PC-9 (cell line): Measurements from ENCODE around the gene WFDC2. TPM values are rescaled to one million over a fixed set of nuclear protein-coding genes. Genes with fewer than 3 reads are reported as not detected.

Source experiments
- BruUV-seq: library from RNA; stranded (reverse); fragments of 400-500 nt; replicated peaks from 2 replicates; lab custom pipeline; 2021; lab: Mats Ljungman, UMichigan
- CTCF ChIA-PET: fragments of 300-600 bp; sonication (Branson Sonifier 250); formaldehyde crosslinking; loops from one replicate; lab custom pipeline; 2022; ENCODE audit warnings: antibody characterized with exemption; lab: Charles Lee
- POLR2A ChIA-PET: fragments of 300-600 bp; sonication (Branson Sonifier 250); formaldehyde crosslinking; loops from one replicate; lab custom pipeline; 2022; ENCODE audit warnings: antibody characterized with exemption; ENCODE audit not compliant: unreplicated experiment; lab: Charles Lee
- DNase-seq, 2 experiments: peaks; one replicate each; pipeline versions ENCODE4 v3.0.0 to v3.0.0-alpha.2; 2015 to 2022; ENCODE audit warnings: mixed read lengths in 1 of 2
- H2AFZ ChIP-seq: fragments of 200-600 bp; sonication (generic); 2 replicates; pipeline ENCODE4 v1.8.1; 2017; ENCODE audit warnings: antibody characterized with exemption
- H3F3A ChIP-seq: fragments of 200-600 bp; sonication (generic); 2 replicates; pipeline ENCODE4 v1.8.1; 2017; ENCODE audit warnings: antibody characterized with exemption, mild to moderate bottlenecking, low read depth; ENCODE audit not compliant: insufficient read depth
- H3K27ac ChIP-seq: fragments of 200-600 bp; sonication (generic); 2 replicates; pipeline ENCODE4 v1.6.1; 2016; ENCODE audit warnings: mixed run types
- H3K27me3 ChIP-seq: fragments of 200-600 bp; sonication (generic); 2 replicates; pipeline ENCODE4 v1.6.1; 2016; ENCODE audit warnings: low read depth, mixed run types; ENCODE audit not compliant: insufficient read depth
- H3K36me3 ChIP-seq: fragments of 200-600 bp; sonication (generic); 2 replicates; pipeline ENCODE4 v1.6.1; 2016; ENCODE audit warnings: low read depth, mixed run types
- H3K4me1 ChIP-seq: fragments of 200-600 bp; sonication (generic); replicated peaks from 2 replicates; pipeline ENCODE4 v1.6.1; 2016; ENCODE audit warnings: mixed run types; ENCODE audit not compliant: insufficient read depth
- H3K4me2 ChIP-seq: fragments of 200-600 bp; sonication (generic); 2 replicates; pipeline ENCODE4 v1.6.1; 2017; ENCODE audit warnings: mixed run types
- H3K4me3 ChIP-seq: fragments of 200-600 bp; sonication (generic); 2 replicates; pipeline ENCODE4 v1.6.1; 2016; ENCODE audit warnings: mixed run types
- H3K79me2 ChIP-seq: fragments of 200-600 bp; sonication (generic); 2 replicates; pipeline ENCODE4 v1.6.1; 2017; ENCODE audit warnings: low read depth, mixed run types
- H3K9me2 ChIP-seq: fragments of 200-600 bp; sonication (generic); 2 replicates; pipeline ENCODE4 v1.8.1; 2017; ENCODE audit warnings: mild to moderate bottlenecking; ENCODE audit not compliant: insufficient read depth
- H3K9me3 ChIP-seq: fragments of 200-600 bp; sonication (generic); 2 replicates; pipeline ENCODE4 v1.8.1; 2016; ENCODE audit warnings: low read depth; ENCODE audit not compliant: insufficient read depth
- H4K20me1 ChIP-seq: fragments of 200-600 bp; sonication (generic); 2 replicates; pipeline ENCODE4 v1.8.1; 2017; ENCODE audit not compliant: insufficient read depth
- EZH2 ChIP-seq: fragments of 200-600 bp; sonication (generic); IDR thresholded peaks from 2 replicates; pipeline ENCODE4 v1.8.0; 2017; ENCODE audit warnings: antibody characterized with exemption, low read depth
- intact Hi-C: fragments of 100-400 bp; cut with micrococcal nuclease; formaldehyde crosslinking; loops from one replicate; pipeline ENCODE4 v1.10.0; 2022; ENCODE audit not compliant: unreplicated experiment
- total RNA-seq: library from RNA; stranded (reverse); gene quantifications from 2 replicates; pipeline ENCODE4 v1.2.3, GENCODE V29; 2021
- TF ChIP-seq, protein P1 (sequence below): fragments of 200-600 bp; sonication (generic); conservative IDR thresholded peaks from 2 replicates; pipeline ENCODE4 v1.6.1; 2017; ENCODE audit warnings: mixed run types, antibody characterized with exemption, mild to moderate bottlenecking, moderate library complexity

WFDC2 gene
- total RNA-seq, 1 experiment from 2014 or later, result 159 TPM

DNA sequence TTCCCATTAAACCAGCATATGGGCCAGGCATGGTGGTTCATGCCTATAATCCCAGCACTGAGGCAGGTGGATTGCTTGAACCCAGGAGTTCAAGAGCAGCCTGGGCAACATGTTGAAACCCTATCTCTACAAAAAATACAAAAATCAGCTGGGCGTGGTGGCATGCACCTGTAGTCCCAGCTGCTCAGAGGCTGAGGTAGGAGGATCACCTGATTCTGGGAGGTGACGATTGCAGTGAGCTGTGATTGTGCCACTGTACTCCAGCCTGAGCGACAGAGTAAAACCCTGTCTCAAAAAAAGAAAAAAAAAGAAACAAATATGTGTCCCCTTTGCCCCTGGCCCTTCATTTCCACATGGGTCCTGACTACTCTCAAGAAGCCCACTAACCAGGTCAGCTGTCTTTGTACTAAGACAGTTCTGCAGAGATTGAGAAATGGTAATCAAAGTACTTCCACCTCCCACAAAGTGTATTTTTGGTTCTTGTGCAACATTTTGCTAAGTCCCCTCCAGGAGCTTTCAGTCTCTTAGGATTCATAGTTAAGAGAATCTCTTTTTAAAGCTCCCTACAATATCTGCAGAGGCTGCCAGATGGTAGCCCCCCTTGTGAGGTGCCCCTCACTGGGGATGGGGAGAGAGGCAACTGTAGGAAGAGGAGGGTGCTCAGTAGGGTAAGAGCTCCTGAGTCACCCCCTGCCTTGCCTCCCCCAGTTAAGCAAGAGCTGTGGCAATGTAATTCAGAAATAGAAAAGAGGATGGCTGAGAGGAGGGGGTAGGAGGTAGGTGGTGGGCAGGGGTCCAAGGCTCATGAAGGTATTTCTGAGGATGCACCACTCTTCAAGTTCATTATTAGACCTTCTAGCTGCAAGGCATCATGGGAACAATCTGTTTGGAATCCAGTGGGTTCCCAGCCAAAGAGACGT, 16.5 kb upstream of the WFDC2 start:
- intact Hi-C loops, result no loop called here

DNA sequence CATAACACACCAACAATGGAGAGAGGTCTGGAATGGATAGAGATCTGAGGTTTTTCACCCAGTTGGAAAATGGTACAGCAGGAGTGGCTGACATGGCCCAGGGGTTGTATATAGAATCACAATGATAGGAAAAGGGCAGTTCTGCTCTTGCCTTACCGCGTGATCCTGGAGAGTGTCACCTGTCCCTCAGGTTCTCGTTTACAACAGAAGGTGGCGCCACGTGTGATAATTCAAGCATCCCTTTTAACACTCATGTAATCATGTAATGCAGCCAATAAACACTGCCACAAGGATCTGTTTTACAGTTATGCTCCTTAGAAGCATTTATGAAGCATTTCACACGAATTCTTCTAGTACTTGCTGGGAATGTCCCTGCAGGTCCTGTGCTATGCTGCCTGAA, 12.9 kb upstream of the WFDC2 start:
- Histone ChIP-seq H3K4me1 (peaks cover 14% of the 10 kb centered on the region; the same call in 1 of the 2 replicates), H4K20me1 (no peaks in the 10 kb centered on the region), H3K79me2 (no peaks in the 10 kb centered on the region), H3K4me2 (no peak overlapping the region), H3K27ac (no peak overlapping the region), H3K4me3 (no peak overlapping the region), H2AFZ (no peak overlapping the region), H3K36me3 (no peaks in the 10 kb centered on the region), H3K27me3 (no peaks in the 10 kb centered on the region), H3K9me3 (no peaks in the 10 kb centered on the region), H3K9me2 (no peaks in the 10 kb centered on the region), H3F3A (peaks cover 12% of the 10 kb centered on the region)
- no TSS peak for BruUV-seq
- DNase-seq, result peak in 1 of 2 experiments; percentile 39
- CTCF ChIA-PET, result interaction anchor here (1.0 kb wide), 1 partner anchor 133 kb away, joined by 4 read pairs; no protein-coding TSS in a partner anchor
- TF ChIP-seq, protein P1, sequence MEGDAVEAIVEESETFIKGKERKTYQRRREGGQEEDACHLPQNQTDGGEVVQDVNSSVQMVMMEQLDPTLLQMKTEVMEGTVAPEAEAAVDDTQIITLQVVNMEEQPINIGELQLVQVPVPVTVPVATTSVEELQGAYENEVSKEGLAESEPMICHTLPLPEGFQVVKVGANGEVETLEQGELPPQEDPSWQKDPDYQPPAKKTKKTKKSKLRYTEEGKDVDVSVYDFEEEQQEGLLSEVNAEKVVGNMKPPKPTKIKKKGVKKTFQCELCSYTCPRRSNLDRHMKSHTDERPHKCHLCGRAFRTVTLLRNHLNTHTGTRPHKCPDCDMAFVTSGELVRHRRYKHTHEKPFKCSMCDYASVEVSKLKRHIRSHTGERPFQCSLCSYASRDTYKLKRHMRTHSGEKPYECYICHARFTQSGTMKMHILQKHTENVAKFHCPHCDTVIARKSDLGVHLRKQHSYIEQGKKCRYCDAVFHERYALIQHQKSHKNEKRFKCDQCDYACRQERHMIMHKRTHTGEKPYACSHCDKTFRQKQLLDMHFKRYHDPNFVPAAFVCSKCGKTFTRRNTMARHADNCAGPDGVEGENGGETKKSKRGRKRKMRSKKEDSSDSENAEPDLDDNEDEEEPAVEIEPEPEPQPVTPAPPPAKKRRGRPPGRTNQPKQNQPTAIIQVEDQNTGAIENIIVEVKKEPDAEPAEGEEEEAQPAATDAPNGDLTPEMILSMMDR, result peak; percentile 53
- TF ChIP-seq EZH2, result no peak
- intact Hi-C loops, result loop anchor here (5.0 kb wide), 1 partner anchor 136 kb away; no protein-coding TSS in a partner anchor
- POLR2A ChIA-PET, result interaction anchor here (0.6 to 0.7 kb wide), 2 partner anchors 525 to 976 kb away, joined by 3 to 4 read pairs; no protein-coding TSS in a partner anchor

More for the DNA sequence above, 16.5 kb upstream of the WFDC2 start:
- Histone ChIP-seq H3K4me1 (peaks cover 6% of the 10 kb centered on the region; the same call in 1 of the 2 replicates), H3K9me3 (no peaks in the 10 kb centered on the region), H3K4me2 (no peak overlapping the region), H3K27me3 (no peaks in the 10 kb centered on the region), H3F3A (peaks cover 8% of the 10 kb centered on the region; the same call in 1 of the 2 replicates), H2AFZ (no peak overlapping the region), H3K4me3 (no peak overlapping the region), H3K27ac (no peak overlapping the region), H3K36me3 (no peaks in the 10 kb centered on the region), H3K79me2 (no peaks in the 10 kb centered on the region), H3K9me2 (no peaks in the 10 kb centered on the region; the same call in 1 of the 2 replicates), H4K20me1 (no peaks in the 10 kb centered on the region)
- no TSS peak for BruUV-seq
- DNase-seq, result no peak
- ChIA-PET POLR2A (interaction anchor here (0.5 kb wide), 1 partner anchor 29 kb away, joined by 3 read pairs; no protein-coding TSS in a partner anchor), CTCF (interaction anchor here (0.8 to 1.2 kb wide), 2 partner anchors 16 to 79 kb away, joined by 3 read pairs; no protein-coding TSS in a partner anchor)
- no peak for TF ChIP-seq EZH2
- TF ChIP-seq, protein P1, result no peak

DNA sequence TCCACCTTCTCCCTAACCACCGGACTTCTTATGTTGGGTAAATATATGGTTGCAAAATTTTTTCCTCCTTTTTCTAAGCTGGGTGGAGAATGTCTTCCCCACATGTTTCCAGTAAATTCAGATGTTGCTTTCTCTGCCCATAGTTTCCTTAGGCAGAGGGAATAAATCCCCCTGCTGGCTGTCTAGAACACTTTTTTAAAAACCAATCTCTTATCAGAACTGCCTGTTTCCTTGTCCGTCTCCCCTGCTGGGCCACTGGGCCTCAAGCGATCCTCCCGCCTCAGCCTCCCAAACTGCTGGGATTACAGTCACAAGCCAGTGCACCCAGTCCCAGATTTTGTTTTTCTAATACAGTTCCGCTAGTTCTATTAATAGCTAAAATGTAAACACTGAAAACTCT, 9.9 kb upstream of the WFDC2 start:
- Histone ChIP-seq H3K36me3 (no peaks in the 10 kb centered on the region), H2AFZ (0 out of 2 replicates have a peak overlapping the region, but pooled peaks have one; percentile 1), H3K4me2 (peak overlapping the region; percentile 3; the same call in 1 of the 2 replicates), H3K4me1 (peaks cover 14% of the 10 kb centered on the region; the same call in 1 of the 2 replicates), H3K27ac (no peak overlapping the region), H3K79me2 (no peaks in the 10 kb centered on the region), H3K9me3 (no peaks in the 10 kb centered on the region), H4K20me1 (no peaks in the 10 kb centered on the region), H3K9me2 (no peaks in the 10 kb centered on the region), H3K27me3 (no peaks in the 10 kb centered on the region), H3K4me3 (no peak overlapping the region), H3F3A (peaks cover 12% of the 10 kb centered on the region)
- no TSS peak for BruUV-seq
- CTCF ChIA-PET, result no interaction called here
- POLR2A ChIA-PET, result interaction anchor here (0.6 kb wide), 2 partner anchors 118 to 123 kb away, joined by 3 to 5 read pairs; no protein-coding TSS in a partner anchor
- intact Hi-C loops, result loop anchor here (5.0 to 10.0 kb wide), 3 partner anchors 133 to 315 kb away; partner anchors contain the start of gene WFDC10A
- TF ChIP-seq, protein P1, result peak; percentile 53
- no peak for TF ChIP-seq EZH2
- DNase-seq, result peak in 1 of 2 experiments; percentile 54
